HepG2 (cell line): ENCODE data around the gene PREX1. TPM values are rescaled to one million over a fixed set of nuclear protein-coding genes. Genes with fewer than 3 reads are reported as not detected.

Source experiments
- TEAD3 ChIP-seq: optimal IDR thresholded peaks from 2 replicates; pipeline ENCODE3; 2016; ENCODE audit warnings: borderline replicate concordance
- ZNF33B ChIP-seq: sonication (generic); formaldehyde crosslinking; IDR thresholded peaks from 2 replicates; pipeline ENCODE4 v1.5.1; 2020; ENCODE audit warnings: mild to moderate bottlenecking, missing genetic modification reagents
- ZNF44 ChIP-seq: sonication (generic); formaldehyde crosslinking; IDR thresholded peaks from 2 replicates; pipeline ENCODE4 v1.5.1; 2020; ENCODE audit warnings: mild to moderate bottlenecking, missing genetic modification reagents
- ZNF619 ChIP-seq: sonication (generic); formaldehyde crosslinking; IDR thresholded peaks from 2 replicates; pipeline ENCODE4 v1.4.0; 2020; ENCODE audit warnings: mild to moderate bottlenecking, missing genetic modification reagents
- polyA plus RNA-seq, 8 experiments: library from polyadenylated mRNA; depleted of rRNA in 3 of 8; stranded (reverse) in 7 of 8; unstranded in 1 of 8; fragments of >200 nt; fragmentation: Illumina TruSeq in 4 of 8; extraction: Trizol in 4 of 8; gene quantifications; 2 replicates each; pipeline versions ENCODE4 v1.2.1 to v1.2.3, GENCODE V29; 2011 to 2016; ENCODE audit warnings: low read depth in 4 of 8, missing spikeins in 1 of 8, mixed read lengths in 1 of 8; ENCODE audit not compliant: insufficient read depth in 1 of 8
- total RNA-seq, 5 experiments: library from RNA; depleted of rRNA; stranded (reverse); fragments of >200 nt; fragmentation: Illumina TruSeq; extraction: Trizol; gene quantifications; 2 replicates each; pipeline ENCODE4 v1.2.3, GENCODE V29; 2016; ENCODE audit warnings: low read depth in 1 of 5
- TF ChIP-seq, protein P1 (sequence below), 2 experiments: sonication (generic) in 1 of 2; formaldehyde crosslinking in 1 of 2; IDR thresholded peaks; 2 replicates each; pipeline versions ENCODE4 v1.6.1 to v1.9.0; 2014 to 2022; ENCODE audit warnings: antibody characterized with exemption in 1 of 2, borderline replicate concordance in 1 of 2, inconsistent platforms in 1 of 2, low read depth in 1 of 2, missing genetic modification reagents in 1 of 2
- TF ChIP-seq, protein P2 (sequence below): sonication (generic); formaldehyde crosslinking; IDR thresholded peaks from 2 replicates; pipeline ENCODE4 v1.9.0; 2022; ENCODE audit warnings: low read depth, missing genetic modification reagents
- TF ChIP-seq, protein P3 (sequence below): sonication (generic); formaldehyde crosslinking; IDR thresholded peaks from 2 replicates; pipeline ENCODE4 v1.5.1; 2020; ENCODE audit warnings: missing genetic modification reagents, mild to moderate bottlenecking, borderline replicate concordance
- TF ChIP-seq, protein P4 (sequence below), 2 experiments: fragments of 450-650 bp in 1 of 2; sonication (generic) in 1 of 2; formaldehyde crosslinking; IDR thresholded peaks; 2 replicates each; pipeline versions ENCODE4 v1.5.0 to v1.8.0; 2020 to 2022; ENCODE audit warnings: mild to moderate bottlenecking in 1 of 2, missing genetic modification reagents in 1 of 2

PREX1 gene
- total and polyA plus RNA-seq, 2 of the 13 experiments (the other 11 are each of a cell fraction or from before 2014, with no cell fraction given), result 0.02 to 0.04 TPM

GRCh38 chr20:48722737-48723191 lies 105.0 kb downstream of the PREX1 start (continued):
- TF ChIP-seq, protein P1, sequence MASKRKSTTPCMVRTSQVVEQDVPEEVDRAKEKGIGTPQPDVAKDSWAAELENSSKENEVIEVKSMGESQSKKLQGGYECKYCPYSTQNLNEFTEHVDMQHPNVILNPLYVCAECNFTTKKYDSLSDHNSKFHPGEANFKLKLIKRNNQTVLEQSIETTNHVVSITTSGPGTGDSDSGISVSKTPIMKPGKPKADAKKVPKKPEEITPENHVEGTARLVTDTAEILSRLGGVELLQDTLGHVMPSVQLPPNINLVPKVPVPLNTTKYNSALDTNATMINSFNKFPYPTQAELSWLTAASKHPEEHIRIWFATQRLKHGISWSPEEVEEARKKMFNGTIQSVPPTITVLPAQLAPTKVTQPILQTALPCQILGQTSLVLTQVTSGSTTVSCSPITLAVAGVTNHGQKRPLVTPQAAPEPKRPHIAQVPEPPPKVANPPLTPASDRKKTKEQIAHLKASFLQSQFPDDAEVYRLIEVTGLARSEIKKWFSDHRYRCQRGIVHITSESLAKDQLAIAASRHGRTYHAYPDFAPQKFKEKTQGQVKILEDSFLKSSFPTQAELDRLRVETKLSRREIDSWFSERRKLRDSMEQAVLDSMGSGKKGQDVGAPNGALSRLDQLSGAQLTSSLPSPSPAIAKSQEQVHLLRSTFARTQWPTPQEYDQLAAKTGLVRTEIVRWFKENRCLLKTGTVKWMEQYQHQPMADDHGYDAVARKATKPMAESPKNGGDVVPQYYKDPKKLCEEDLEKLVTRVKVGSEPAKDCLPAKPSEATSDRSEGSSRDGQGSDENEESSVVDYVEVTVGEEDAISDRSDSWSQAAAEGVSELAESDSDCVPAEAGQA (IDR thresholded peaks at IDR 0.05; ENCODE audit: low read depth), result no peak
- TF ChIP-seq, protein P1 (CRISPR knock-in tag; IDR thresholded peaks at IDR 0.05; ENCODE audit: borderline replicate concordance), result no peak
- TF ChIP-seq, protein P2, sequence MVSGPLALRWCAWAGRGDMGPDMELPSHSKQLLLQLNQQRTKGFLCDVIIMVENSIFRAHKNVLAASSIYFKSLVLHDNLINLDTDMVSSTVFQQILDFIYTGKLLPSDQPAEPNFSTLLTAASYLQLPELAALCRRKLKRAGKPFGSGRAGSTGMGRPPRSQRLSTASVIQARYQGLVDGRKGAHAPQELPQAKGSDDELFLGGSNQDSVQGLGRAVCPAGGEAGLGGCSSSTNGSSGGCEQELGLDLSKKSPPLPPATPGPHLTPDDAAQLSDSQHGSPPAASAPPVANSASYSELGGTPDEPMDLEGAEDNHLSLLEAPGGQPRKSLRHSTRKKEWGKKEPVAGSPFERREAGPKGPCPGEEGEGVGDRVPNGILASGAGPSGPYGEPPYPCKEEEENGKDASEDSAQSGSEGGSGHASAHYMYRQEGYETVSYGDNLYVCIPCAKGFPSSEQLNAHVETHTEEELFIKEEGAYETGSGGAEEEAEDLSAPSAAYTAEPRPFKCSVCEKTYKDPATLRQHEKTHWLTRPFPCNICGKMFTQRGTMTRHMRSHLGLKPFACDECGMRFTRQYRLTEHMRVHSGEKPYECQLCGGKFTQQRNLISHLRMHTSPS, result peak; percentile 22; the same call in 1 of the 2 replicates
- TF ChIP-seq TEAD3 (no peak), ZNF44 (CRISPR knock-in tag) (0 out of 2 replicates have a peak, but pooled peaks have one; percentile 13), ZNF619 (CRISPR knock-in tag) (no peak), ZNF33B (0 out of 2 replicates have a peak, but pooled peaks have one; percentile 19)
- TF ChIP-seq, protein P3, sequence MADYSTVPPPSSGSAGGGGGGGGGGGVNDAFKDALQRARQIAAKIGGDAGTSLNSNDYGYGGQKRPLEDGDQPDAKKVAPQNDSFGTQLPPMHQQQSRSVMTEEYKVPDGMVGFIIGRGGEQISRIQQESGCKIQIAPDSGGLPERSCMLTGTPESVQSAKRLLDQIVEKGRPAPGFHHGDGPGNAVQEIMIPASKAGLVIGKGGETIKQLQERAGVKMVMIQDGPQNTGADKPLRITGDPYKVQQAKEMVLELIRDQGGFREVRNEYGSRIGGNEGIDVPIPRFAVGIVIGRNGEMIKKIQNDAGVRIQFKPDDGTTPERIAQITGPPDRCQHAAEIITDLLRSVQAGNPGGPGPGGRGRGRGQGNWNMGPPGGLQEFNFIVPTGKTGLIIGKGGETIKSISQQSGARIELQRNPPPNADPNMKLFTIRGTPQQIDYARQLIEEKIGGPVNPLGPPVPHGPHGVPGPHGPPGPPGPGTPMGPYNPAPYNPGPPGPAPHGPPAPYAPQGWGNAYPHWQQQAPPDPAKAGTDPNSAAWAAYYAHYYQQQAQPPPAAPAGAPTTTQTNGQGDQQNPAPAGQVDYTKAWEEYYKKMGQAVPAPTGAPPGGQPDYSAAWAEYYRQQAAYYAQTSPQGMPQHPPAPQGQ (CRISPR knock-in tag), result no peak
- TF ChIP-seq, protein P4, sequence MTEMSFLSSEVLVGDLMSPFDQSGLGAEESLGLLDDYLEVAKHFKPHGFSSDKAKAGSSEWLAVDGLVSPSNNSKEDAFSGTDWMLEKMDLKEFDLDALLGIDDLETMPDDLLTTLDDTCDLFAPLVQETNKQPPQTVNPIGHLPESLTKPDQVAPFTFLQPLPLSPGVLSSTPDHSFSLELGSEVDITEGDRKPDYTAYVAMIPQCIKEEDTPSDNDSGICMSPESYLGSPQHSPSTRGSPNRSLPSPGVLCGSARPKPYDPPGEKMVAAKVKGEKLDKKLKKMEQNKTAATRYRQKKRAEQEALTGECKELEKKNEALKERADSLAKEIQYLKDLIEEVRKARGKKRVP (CRISPR knock-in tag; IDR thresholded peaks at IDR 0.05), result no peak
